NCI-H748 (cell line): ENCODE measurements around the gene FKBP2.

Experiments
- DNase-seq: peaks from one replicate; lab custom pipeline; 2025; ENCODE audit not compliant: unreplicated experiment; lab: John Stamatoyannopoulos, UW

The FKBP2 gene

GRCh38 chr11:64219354-64219684 is 21.6 kb upstream of the FKBP2 start:
- no peak for DNase-seq

GRCh38 chr11:64219755-64220154 is 21.1 kb upstream of the FKBP2 start:
- DNase-seq = no peak

- no peak for DNase-seq
Observed at GRCh38 chr11:64220271-64220670, 20.6 kb upstream of the FKBP2 start.

- DNase-seq = no peak
Observed at GRCh38 chr11:64220798-64221197, 20.1 kb upstream of the FKBP2 start.

GRCh38 chr11:64222651-64223000 is 18.3 kb upstream of the FKBP2 start:
- DNase-seq = peak; percentile 32

GRCh38 chr11:64223001-64223651 is 17.8 kb upstream of the FKBP2 start:
- DNase-seq = no peak

- no peak for DNase-seq
Observed at GRCh38 chr11:64224151-64224890, 16.6 kb upstream of the FKBP2 start.

GRCh38 chr11:64224891-64225607 is 15.8 kb upstream of the FKBP2 start:
- no peak for DNase-seq

- peak; percentile 89 for DNase-seq
Observed at GRCh38 chr11:64225608-64226506, 15.0 kb upstream of the FKBP2 start, which contains the start of the genes NUDT22 and TRPT1. TSS of gene NUDT22 (plus strand) at chr11:64226274. CDS start at chr11:64226653, 379 bp downstream. TSS of gene TRPT1 (minus strand) at chr11:64226186. CDS start at chr11:64225860, 326 bp downstream.

GRCh38 chr11:64226507-64227051 is 14.3 kb upstream of the FKBP2 start:
- DNase-seq = peak; percentile 64

- DNase-seq = no peak
Observed at GRCh38 chr11:64227405-64227956, 13.4 kb upstream of the FKBP2 start.

GRCh38 chr11:64229090-64229743 is 11.7 kb upstream of the FKBP2 start:
- DNase-seq = no peak

GRCh38 chr11:64229744-64230170 is 11.1 kb upstream of the FKBP2 start:
- DNase-seq = no peak

GRCh38 chr11:64230171-64230984 is 10.5 kb upstream of the FKBP2 start, which contains the start of gene DNAJC4:
TSS of gene DNAJC4 (plus strand) at chr11:64230548. CDS start at chr11:64230855, 307 bp downstream.
- peak; percentile 98 for DNase-seq

GRCh38 chr11:64230985-64231365 is 9.9 kb upstream of the FKBP2 start:
- peak; percentile 63 for DNase-seq

GRCh38 chr11:64231546-64231945 is 9.3 kb upstream of the FKBP2 start:
- no peak for DNase-seq

GRCh38 chr11:64232182-64232966 is 8.5 kb upstream of the FKBP2 start:
- DNase-seq = no peak

GRCh38 chr11:64232967-64233315 is 8.0 kb upstream of the FKBP2 start:
- DNase-seq = no peak
